Mesothelial cell of epicardium (in vitro differentiated cells): ENCODE results near the gene ZNF488. TPM values are rescaled to one million over a fixed set of nuclear protein-coding genes. Genes with fewer than 3 reads are reported as not detected.
A peak's percentile ranks its signal among the peaks of the same experiment; 100 is the strongest.

Experiments
- DNase-seq, 2 experiments: peaks; one replicate each; pipeline ENCODE4 v3.0.0; 2021; ENCODE audit warnings: low spot score in 2 of 2; ENCODE audit not compliant: unreplicated experiment in 2 of 2
- H3K27ac Mint-ChIP-seq: 2 replicates; pipeline ENCODE4 v1.8.0; 2021; ENCODE audit warnings: mixed read lengths
- H3K27me3 Mint-ChIP-seq: 2 replicates; pipeline ENCODE4 v1.8.0; 2021; ENCODE audit warnings: low read depth, mixed read lengths
- H3K36me3 Mint-ChIP-seq: 2 replicates; pipeline ENCODE4 v1.8.0; 2021; ENCODE audit warnings: mixed read lengths
- H3K4me1 Mint-ChIP-seq: 2 replicates; pipeline ENCODE4 v1.8.0; 2021; ENCODE audit warnings: mixed read lengths
- H3K4me3 Mint-ChIP-seq: 2 replicates; pipeline ENCODE4 v1.8.0; 2021; ENCODE audit warnings: mild to moderate bottlenecking, moderate library complexity, mixed read lengths
- H3K9me3 Mint-ChIP-seq: 2 replicates; pipeline ENCODE4 v1.8.0; 2021; ENCODE audit warnings: mixed read lengths
- CTCF ChIP-seq: fragments of 200-600 bp; sonication (generic); IDR thresholded peaks from one replicate; pipeline ENCODE4 v1.5.0; 2021; ENCODE audit warnings: antibody characterized with exemption; ENCODE audit not compliant: unreplicated experiment
- total RNA-seq: library from RNA; stranded (reverse); gene quantifications from 3 replicates; pipeline ENCODE4 v1.2.1, GENCODE V29; 2021

ZNF488 gene
- total RNA-seq, 1 donor from 2014 or later: 0.96 TPM

- no peaks in the 10 kb centered on the region for H3K27me3 Mint-ChIP-seq
- no peaks in the 10 kb centered on the region for H3K36me3 Mint-ChIP-seq
- no peaks in the 10 kb centered on the region for H3K9me3 Mint-ChIP-seq
- H3K4me3 Mint-ChIP-seq: no peak overlapping the region
- no peak for DNase-seq
- no peak overlapping the region for H3K27ac Mint-ChIP-seq
- no peak for TF ChIP-seq CTCF
- H3K4me1 Mint-ChIP-seq: peaks cover 2% of the 10 kb centered on the region
Observed at GRCh38 chr10:47364911-47365310, 19.2 kb downstream of the ZNF488 start.

GRCh38 chr10:47364366-47364765 is 19.7 kb downstream of the ZNF488 start:
- DNase-seq: no peak
- no peaks in the 10 kb centered on the region for H3K27me3 Mint-ChIP-seq
- H3K27ac Mint-ChIP-seq: no peak overlapping the region
- no peak overlapping the region for H3K4me3 Mint-ChIP-seq
- no peak for TF ChIP-seq CTCF
- peaks cover 2% of the 10 kb centered on the region for H3K4me1 Mint-ChIP-seq
- H3K9me3 Mint-ChIP-seq: no peaks in the 10 kb centered on the region
- no peaks in the 10 kb centered on the region for H3K36me3 Mint-ChIP-seq

GRCh38 chr10:47363781-47364180 is 20.3 kb downstream of the ZNF488 start:
- no peak for TF ChIP-seq CTCF
- no peaks in the 10 kb centered on the region for H3K36me3 Mint-ChIP-seq
- no peak for DNase-seq
- H3K27ac Mint-ChIP-seq: no peak overlapping the region
- H3K27me3 Mint-ChIP-seq: no peaks in the 10 kb centered on the region
- peaks cover 2% of the 10 kb centered on the region for H3K4me1 Mint-ChIP-seq
- no peaks in the 10 kb centered on the region for H3K9me3 Mint-ChIP-seq
- no peak overlapping the region for H3K4me3 Mint-ChIP-seq

- no peaks in the 10 kb centered on the region for H3K36me3 Mint-ChIP-seq
- no peak for TF ChIP-seq CTCF
- no peak overlapping the region for H3K4me3 Mint-ChIP-seq
- no peak for DNase-seq
- no peaks in the 10 kb centered on the region for H3K4me1 Mint-ChIP-seq
- H3K27me3 Mint-ChIP-seq: no peaks in the 10 kb centered on the region
- H3K27ac Mint-ChIP-seq: no peak overlapping the region
- H3K9me3 Mint-ChIP-seq: no peaks in the 10 kb centered on the region
Observed at GRCh38 chr10:47362199-47362598, 21.9 kb downstream of the ZNF488 start.

GRCh38 chr10:47361293-47361692 is 22.8 kb downstream of the ZNF488 start:
- DNase-seq: no peak
- H3K27me3 Mint-ChIP-seq: no peaks in the 10 kb centered on the region
- no peak overlapping the region for H3K27ac Mint-ChIP-seq
- H3K36me3 Mint-ChIP-seq: no peaks in the 10 kb centered on the region
- H3K4me1 Mint-ChIP-seq: no peaks in the 10 kb centered on the region
- H3K4me3 Mint-ChIP-seq: no peak overlapping the region
- TF ChIP-seq CTCF: peak; percentile 49
- no peaks in the 10 kb centered on the region for H3K9me3 Mint-ChIP-seq

GRCh38 chr10:47360419-47361040 is 23.6 kb downstream of the ZNF488 start:
- Mint-ChIP-seq H3K4me1 (no peaks in the 10 kb centered on the region), H3K27ac (no peak overlapping the region), H3K27me3 (no peaks in the 10 kb centered on the region), H3K4me3 (no peak overlapping the region), H3K9me3 (no peaks in the 10 kb centered on the region), H3K36me3 (no peaks in the 10 kb centered on the region)
- no peak for DNase-seq
- TF ChIP-seq CTCF: no peak
